Globus pallidus (tissue), 1 donor: Measurements from ENCODE around the gene PPP1R2B.
"Not testable (repeated sequence)": the region's sequence is repeated elsewhere in the genome, so short reads cannot be mapped to it uniquely, and the experiment has no call there.

Source experiments
- DNase-seq: peaks from one replicate; pipeline ENCODE4 v3.0.0-alpha.2; 2015; ENCODE audit warnings: low spot score

PPP1R2B gene

DNA sequence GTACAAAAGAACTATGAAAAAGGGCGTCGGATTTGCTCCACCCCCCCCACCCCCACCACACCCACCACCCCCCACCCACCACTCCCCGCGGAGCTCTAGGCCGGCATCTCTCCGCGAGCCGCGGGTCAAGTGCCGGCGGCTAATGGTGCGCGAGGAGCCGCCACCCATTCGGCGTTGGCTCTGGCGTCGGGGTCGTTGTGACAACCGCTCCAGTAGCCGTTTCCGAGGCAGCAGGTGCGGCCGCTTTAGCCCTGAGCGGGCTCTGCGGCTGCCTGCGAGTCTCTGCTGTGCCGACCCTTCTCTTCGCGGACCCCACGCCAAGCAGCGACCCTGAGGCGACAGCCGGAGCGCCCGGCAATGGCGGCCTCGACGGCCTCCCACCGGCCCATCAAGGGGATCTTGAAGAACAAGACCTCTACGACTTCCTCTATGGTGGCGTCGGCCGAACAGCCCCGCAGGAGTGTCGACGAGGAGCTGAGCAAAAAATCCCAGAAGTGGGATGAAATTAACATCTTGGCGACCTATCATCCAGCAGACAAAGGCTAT, at the start of gene PPP1R2B:
Gene PPP1R2B (plus strand): TSS at position 90 of the 546 bp plus-strand sequence. CDS start 268 bp downstream, at position 358.
- no peak for DNase-seq

DNA sequence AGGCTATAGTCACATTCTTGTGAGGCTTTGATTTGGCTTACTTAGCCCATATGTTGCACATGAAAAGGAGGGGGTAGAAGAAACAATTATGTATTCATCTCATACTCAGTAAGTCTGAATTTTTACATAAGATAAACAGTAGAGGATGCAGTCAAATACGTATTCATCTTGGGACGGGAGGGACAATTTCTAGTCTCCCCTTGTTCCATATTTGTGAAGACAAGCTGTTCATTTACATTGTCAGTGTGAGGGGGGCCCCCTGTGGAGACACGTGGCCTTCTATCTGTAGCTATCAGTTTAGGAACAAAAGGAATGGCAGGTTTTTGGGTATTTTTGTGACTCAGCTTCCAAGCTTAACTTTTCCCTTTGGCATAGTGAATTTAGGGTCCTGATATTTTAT, 49.2 kb upstream of the PPP1R2B start:
- DNase-seq = peak; percentile 18

DNA sequence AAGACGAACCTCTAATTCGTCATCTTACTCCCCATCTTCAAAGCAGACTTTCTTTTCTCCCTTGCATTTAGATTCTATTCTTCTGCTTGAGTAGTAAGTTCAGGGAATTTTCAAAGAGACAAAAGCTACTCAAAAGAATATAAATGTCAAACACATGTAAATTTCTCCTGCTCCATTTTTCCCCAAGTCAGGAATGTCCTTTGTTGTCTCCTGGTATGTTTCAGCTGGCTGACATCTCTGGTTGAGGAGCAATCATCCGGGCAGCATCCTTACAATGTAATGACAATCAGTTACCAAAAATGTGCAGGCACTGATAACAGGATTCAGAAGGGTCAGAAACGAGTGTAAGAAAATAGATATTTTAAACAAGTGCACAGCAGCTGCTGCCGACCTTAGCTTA, 47.6 kb upstream of the PPP1R2B start:
- no peak for DNase-seq

DNA sequence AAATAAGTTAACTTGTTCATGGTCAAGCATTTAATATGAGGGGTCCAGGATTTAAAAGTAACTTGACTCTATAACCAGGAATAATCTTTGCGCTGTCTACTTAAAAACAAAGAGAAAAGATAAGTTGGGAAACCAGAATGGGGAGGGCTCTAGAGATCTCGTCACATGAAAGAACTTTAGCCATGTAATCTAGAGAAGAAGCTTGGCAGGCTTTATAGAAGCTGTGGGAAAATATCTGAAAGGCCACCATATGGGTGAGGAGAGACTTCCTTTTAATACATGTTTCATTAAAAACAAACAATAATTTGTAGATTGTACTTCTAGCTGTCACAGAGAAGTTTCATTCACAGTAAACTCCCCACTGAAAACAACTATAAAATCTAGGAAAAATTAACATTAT, 46.7 kb upstream of the PPP1R2B start:
- no peak for DNase-seq

DNA sequence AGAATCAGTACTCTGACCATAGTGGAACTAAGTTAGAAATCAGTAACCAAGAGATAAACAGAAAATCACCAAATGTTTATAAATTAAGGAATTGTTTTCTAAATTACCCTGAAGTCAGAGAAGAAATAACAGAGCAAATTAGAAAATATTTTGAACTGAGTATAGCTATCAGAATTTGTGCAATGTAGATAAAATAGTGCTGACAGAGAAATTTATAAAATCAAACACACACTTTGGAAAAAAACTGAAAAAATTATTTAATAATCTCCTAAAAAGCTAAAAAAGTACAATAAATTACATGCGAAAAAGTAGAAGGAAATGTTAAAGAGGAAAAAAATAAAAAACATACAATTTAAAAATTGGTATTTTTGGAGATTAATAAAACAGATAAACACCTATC, 37.1 kb upstream of the PPP1R2B start:
- no peak for DNase-seq

DNA sequence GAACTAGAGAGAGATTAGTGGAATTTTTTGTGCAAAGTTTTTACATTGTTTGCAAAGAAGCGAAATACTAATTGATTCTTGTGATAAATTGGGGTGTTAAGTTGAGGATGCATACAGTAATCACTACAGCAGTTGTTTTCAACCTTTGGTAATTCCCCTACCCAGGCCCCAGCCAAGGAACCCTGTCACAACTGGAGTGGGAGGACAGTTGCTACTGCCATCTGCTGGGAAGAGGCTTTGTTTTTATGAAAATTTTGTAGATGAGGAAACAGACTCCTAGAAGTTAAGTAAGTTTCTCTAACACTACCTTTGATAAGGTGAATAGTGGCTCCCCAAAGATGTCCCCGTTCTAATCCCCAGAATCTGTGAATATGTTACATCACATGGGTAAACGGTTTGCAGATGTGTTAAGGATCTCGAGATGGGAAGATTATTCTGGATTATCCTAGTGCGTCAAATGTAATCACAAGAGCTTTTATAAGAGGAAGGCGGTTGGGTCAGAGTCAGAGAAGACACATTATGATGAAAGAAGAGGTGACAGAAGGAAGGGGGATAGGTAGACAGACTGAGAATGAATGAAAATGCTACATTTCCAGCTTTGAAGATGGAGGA, 34.0 kb upstream of the PPP1R2B start:
- DNase-seq = peak; percentile 17

DNA sequence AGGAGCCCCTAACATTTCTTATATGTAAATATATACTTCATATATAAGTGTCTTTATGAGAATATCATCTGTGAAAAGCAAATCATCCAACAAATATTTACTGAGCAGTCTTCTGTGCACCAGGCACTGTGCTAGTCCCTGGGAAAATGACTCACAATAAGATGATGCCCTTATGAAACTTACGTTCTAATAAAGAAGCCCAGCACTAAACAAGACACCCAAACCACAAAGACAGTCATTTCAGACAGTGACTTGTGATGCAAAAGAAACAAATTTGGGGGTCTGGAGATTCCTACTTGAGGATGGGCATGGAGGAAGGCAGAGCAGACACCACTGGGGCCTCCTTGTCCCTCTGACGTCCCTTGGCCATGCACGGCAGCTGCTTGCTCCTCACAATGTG, 30.6 kb upstream of the PPP1R2B start:
- DNase-seq = no peak

DNA sequence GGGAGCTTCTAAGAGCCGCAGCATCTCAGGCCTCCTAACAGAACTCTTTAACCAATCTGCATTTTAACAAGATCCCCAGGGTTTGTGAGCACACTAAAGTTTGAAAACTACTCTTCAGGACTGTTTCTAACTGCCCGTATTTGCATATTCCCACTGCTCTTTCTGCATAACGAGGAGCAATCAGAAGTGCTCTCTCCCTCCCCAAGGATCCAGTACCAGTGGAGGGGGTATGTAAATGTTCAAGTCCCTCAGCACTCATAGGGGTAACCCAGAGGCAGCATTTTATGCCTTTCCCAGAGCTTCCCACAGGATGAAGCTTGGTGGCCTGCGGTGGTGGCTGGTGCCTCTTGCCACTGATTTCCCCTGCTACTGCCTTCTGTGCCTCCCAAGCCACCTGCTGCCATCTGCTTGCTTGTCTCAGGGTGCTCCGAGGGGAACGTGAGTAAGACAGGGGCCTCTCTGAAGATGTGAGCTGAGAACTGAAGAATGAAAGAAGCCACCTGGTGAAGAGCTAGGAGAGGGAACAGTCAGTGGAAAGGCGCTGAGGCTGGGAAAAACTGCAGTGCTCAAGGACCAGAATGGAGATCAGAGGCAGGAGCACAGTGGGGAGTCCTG, 30.0 kb upstream of the PPP1R2B start:
- no peak for DNase-seq

DNA sequence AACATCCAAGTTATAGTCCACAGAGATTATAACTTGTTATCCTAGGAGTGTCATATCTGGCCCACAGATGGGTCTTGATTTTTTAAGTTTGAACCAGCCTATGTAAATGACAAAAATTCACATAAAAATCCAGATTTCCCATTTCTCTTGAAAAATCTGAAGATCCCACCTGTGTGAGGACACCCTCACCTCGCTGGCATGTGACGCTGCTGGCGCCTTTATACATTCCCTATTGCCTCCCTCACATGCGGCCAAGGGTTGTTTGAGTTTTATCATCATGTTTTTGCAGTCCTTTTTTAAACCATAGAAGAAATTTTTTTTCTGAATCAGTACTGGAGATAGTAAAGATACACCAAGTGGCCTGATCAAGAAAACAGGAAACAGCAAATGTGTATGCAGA, 25.9 kb upstream of the PPP1R2B start:
- DNase-seq = no peak

DNA sequence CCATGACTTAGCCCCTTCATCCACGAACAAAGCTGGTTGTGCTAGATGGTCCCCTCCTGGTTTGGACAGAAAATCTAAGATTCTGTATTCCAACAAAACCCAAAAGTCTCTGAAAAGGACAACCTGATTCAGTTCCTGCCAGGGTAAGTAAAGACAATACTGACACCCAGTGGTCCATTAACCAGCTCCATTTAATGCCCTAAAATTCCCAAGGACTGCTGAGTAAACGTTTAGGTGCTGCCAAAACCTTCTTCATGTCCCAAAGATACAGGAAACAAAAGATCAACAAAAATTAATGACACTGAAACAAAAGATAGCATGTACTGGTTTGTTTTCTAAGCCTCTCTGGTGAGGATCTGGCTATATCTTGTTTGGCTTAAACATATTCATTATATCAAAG, 25.3 kb upstream of the PPP1R2B start:
- DNase-seq = peak; percentile 57

DNA sequence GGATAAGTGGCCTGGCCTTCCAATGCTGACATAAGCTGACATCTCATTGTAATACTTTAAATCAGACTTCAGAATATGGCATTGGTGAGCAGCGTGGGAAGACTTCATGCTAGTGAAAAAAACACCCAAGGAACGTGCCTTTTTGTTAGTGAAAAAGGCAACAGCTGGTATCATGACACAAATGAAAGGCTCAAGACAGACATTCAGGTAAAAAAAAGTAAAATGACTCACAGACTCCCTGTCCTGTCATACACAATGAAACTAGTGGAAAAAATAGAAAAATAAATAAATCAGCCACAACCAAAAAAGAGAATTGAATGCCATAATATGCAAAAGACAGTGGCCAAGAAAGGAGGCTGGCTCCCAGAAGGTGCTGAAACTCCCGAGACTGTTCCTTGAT, 24.4 kb upstream of the PPP1R2B start:
- no peak for DNase-seq

DNA sequence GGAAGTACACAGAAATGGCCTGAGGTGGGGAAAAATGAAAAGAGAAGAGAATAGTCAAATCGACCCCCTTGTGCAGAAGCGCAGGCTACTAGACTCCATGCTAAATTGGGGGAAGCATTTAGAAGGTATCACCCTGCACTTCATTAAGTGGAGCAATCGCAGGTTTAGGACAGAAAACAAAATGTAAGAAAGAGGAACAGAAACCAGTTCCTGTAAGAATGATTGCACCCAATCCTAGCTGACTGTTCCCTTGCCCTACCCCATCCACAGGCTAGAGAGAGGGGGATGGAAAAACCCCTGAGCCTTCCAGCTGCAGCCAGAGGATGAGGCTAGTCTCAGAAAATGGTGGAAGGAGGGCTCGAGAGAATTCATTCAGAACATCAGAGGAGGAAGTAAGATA, 23.9 kb upstream of the PPP1R2B start:
- DNase-seq = no peak

DNA sequence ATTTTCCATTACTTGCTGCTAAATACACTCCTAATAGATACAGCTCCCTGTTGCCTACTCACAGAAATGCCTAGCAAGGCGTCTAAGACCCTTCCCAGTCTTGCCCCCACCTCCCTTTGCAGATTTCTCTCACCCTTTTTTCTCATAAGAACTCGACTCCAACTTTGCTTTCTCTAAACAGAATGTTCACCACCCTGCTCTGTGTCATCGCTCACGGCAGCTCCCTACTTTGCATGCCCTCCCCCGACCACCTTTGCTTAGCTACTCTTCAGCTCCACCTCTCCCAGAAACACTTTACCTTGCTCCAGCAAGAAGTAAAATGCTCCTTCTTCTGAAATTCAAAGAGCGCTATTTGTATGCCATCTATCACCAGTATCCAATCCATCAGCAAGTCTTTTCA, 15.2 kb upstream of the PPP1R2B start:
- DNase-seq = no peak

DNA sequence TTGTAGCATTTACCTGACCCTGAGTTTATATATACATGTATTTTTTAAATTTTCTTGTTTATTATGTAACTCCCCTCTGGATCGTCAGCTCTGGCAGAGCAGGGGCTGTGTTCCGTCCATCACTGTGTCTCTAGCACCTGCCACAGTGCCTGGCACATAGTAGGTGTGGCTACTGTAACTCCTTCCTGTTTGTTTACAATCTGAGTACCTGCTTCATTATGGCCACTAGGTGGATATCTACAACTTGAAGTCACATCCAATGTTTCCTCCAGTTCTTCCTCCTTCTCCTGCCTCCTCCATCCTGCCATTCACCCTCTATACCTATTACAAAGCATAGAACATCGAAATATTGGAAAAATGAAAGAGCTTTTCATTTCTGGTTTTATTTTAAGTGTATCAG, 14.2 kb upstream of the PPP1R2B start:
- no peak for DNase-seq

DNA sequence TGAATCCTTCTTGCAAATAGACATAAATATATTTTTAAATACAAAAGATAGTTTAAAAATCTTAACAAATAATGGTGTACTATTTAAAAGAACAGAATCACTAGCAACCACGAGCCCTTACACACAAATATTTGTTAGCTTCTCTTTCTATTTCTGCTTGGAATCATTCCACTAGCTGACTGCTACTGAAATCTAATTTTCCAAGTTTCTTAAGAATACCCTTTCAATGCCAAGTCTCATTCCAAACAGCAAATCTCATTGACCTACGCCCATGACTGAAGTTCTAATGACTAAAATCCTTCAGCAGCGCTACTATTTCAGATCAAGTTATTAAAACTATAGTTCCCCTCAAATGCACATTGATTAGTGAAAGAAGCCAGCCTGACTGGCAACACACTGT, 13.2 kb upstream of the PPP1R2B start:
- DNase-seq = peak; percentile 16

DNA sequence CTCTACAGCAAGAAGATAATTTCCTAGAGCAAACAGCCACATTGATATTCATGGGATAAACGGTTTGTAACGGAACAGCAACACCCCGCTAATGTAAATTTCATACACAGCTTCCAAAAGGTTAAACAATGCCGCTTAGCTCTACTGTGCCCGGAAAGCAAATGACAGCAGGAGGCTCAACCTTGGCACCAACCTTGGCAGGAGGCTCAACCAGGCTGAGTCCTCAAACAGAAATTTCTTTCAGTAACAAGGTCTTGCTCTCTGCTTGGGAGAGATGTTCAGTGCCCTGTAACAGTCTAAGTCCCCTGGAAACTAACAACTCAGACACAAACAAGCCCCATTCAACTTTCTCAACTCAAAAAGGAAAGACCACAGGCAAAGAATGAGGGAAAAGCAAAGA, 11.1 kb upstream of the PPP1R2B start:
- DNase-seq = peak; percentile 49

DNA sequence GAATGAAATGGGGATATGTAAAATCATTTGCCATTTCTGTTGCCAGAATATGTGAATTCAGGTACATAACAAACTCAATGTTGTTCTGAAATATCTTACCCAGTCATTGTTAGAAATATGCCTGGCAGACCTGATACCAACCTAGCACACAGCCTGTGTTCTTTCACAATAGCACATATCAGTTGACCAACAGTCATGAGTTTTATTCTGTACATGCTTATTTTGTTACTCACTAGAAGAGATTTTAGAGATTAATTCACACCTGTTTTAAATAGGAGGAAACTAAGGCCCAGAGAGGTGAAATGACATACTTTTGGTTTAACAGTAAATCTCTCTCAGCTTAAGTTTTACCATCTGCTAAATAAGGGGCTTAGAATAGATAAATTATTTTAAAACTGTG, 8.4 kb upstream of the PPP1R2B start:
- no peak for DNase-seq

DNA sequence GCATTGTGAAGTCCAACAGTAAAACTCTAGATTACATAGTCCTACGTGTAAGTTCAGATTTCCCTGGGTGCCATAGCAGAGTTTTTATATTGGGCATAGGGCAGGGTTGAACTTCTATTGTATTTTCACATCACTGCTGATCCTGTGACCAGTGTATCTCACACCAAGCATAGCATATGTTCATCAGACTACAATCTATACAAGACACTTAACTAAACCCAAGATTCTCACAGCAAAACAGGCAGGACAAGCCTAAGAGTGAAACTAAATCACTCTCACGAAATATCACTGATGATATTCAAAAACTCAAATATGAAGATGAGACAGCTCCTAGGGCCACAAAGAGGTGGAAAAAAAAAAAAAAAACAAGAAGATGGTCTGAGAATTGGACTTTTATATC, 3.2 kb upstream of the PPP1R2B start:
- DNase-seq = no peak

DNA sequence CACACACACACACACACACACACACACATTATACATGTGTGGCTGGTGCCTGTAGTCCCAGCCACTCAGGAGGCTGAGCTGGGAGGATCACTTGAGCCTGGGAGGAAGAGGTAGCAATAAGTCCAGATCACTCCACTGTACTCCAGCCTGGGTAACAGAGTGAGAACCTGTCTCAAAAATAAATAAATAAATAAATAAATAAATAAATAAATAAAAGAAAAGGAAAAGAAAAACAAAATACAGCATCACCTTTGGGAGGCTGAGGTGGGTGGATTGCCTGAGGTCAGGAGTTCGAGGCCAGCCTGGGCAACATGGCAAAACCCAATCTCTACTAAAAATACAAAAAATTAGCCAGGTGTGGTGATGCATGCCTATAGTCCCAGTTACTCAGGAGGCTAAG, 1.6 kb upstream of the PPP1R2B start:
- not testable (repeated sequence) for DNase-seq

DNA sequence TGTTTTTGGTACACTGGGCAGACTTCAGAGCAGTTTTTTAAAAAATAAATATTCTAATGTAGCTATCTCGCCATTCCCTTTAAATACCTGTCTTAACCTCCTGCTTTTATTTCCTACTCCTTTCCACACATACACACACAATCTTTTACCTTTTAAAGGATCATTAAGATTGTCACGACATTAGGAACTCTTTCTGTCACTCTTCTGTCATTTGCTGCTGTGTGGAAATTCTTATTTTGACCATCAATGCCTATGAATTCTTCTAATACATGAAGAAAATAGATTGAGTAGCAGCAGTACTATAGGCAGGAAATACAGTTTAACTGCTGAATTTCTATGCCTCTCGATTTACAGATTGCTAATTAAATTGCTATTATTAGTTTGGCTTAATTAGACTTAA, 1.8 kb downstream of the PPP1R2B start:
- DNase-seq = no peak

DNA sequence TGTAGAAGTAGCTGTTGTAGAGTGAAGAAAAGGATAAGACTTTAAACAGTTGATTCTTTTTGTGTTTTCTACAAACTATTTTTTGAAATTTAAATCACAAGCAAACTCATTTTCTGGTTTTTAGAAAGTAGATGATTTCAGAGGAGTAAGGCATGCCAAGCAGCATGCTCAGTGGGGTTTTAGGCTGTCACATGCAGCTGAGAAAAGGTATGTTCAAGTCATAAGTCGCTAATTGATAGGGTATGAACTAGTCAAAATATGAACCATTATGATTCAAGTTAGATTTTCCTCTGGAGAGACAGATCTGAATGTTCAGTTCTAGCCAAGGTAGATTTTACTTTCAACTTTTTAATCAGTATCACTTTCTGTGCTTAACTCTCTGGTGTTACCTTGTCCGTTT, 3.0 kb downstream of the PPP1R2B start:
- DNase-seq = not testable (repeated sequence)

DNA sequence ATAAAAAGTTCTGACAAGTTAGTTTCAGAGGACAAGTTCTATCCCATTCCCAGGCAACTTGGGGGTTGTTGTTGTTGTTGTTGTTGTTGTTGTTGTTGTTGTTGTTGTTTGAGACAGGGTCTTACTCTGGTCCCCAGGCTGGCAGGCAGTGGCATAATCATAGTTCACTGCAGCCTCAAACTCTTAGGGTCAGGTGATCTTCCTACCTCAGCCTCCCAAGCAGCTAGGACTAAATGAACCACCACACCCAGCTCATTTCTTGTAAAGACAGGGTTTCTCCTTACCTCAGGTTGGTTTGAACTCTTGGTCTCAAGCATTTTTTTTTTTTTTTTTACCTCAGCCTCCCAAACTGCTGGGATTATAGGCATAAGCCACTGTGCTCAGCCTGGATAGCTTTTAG, 15.3 kb downstream of the PPP1R2B start:
- DNase-seq = no peak

DNA sequence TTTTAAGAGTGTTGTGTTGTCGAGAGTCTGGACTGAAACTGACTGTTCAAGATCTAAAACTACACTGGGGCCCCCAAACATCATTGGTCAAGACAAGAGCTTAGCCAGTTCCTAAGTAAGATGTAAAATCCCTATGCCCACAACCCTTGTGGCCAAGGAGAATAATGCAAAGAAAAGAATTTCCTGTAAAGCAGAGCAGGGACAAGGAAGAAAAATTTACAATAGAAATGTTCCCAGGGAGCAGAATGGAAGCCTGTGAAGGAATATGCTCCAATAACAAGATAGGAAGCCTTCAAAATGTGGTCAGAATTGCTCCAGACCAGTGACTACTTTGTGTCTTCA, 20.4 kb downstream of the PPP1R2B start:
- DNase-seq = no peak

DNA sequence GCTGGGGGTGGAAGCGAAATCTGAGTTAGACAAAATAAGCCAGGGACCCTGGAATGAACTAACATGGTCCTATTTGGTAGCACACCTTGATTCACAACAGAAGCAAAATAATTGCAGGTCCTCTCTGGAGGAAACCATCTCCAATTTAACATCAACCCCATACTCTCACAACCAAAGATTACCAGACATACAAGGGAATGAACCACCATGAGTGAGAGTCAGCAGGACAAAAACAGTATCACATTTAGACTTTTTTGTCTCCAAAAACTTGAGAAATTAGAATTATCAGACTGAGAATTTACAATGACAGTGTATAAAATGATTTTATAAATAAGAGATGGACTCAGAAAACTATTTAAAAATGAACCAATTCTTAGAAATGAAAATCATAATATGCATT, 21.1 kb downstream of the PPP1R2B start:
- DNase-seq = no peak
